NT2/D1 (cell line): ENCODE results near the gene SART3.

ENCODE experiments used
- SUZ12 ChIP-seq: IDR thresholded peaks from 2 replicates; pipeline ENCODE4 v1.6.1; 2011; ENCODE audit not compliant: insufficient read length, insufficient read depth; ENCODE audit errors: extremely low read depth
- YY1 ChIP-seq: IDR thresholded peaks from 2 replicates; pipeline ENCODE4 v1.6.1; 2011; ENCODE audit not compliant: insufficient read length, insufficient read depth
- ZNF274 ChIP-seq: IDR thresholded peaks from 2 replicates; pipeline ENCODE4 v1.6.1; 2011; ENCODE audit warnings: mild to moderate bottlenecking, low read depth, low read length

DNA sequence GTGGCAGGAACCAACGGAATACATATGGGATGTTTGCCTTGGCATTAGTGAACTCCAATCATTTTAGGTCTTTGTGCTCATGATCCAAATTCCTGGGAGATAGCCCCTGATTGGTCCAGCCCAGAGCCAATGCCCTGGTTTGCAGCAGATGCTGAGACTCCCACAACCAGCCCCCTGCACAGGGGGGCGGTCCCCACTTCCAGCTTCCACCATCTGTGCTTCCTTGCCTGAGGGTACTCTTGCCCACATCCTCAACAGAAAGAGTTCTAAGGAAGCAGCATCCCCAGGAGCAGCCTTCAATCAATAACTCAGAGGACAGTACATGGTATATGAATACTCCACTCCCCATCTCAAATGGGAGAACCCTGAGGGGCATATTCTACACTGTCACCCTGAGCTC is 85.6 kb downstream of the SART3 start:
- TF ChIP-seq ZNF274 (no peak), SUZ12 (no peak), YY1 (no peak)
